Mesendoderm (in vitro differentiated cells): Measurements from ENCODE around the gene NECAP2. TPM values are rescaled to one million over a fixed set of nuclear protein-coding genes. Genes with fewer than 3 reads are reported as not detected.

ENCODE experiments used
- DNase-seq: peaks from one replicate; pipeline ENCODE4 v3.0.0; 2013
- H2AK5ac ChIP-seq: 2 replicates; pipeline ENCODE4 v1.6.1; 2013; ENCODE audit warnings: low read length, inconsistent platforms
- H2BK120ac ChIP-seq: 2 replicates; pipeline ENCODE4 v1.6.1; 2013; ENCODE audit warnings: low read depth, mild to moderate bottlenecking, low read length, moderate library complexity, mixed read lengths
- H2BK15ac ChIP-seq: replicated peaks from 2 replicates; pipeline ENCODE4 v1.6.1; 2013; ENCODE audit warnings: low read depth, mild to moderate bottlenecking, moderate library complexity
- H2BK5ac ChIP-seq: 2 replicates; pipeline ENCODE4 v1.6.1; 2013; ENCODE audit warnings: low read length, inconsistent platforms
- H3K18ac ChIP-seq: 2 replicates; pipeline ENCODE4 v1.6.1; 2013; ENCODE audit warnings: mild to moderate bottlenecking, low read length, mixed read lengths
- H3K23ac ChIP-seq: one replicate; pipeline ENCODE4 v1.6.1; 2013; ENCODE audit warnings: low read length
- H3K27ac ChIP-seq: 2 replicates; pipeline ENCODE4 v1.5.1; 2013; ENCODE audit warnings: low read depth, mild to moderate bottlenecking, inconsistent platforms, low read length, moderate library complexity
- H3K27me3 ChIP-seq: 2 replicates; pipeline ENCODE4 v1.6.1; 2013; ENCODE audit warnings: low read length, control low read depth, mild to moderate bottlenecking, inconsistent platforms; ENCODE audit not compliant: insufficient read depth, poor library complexity
- H3K36me3 ChIP-seq: 2 replicates; pipeline ENCODE4 v1.6.1; 2013; ENCODE audit warnings: low read length, inconsistent platforms; ENCODE audit not compliant: control insufficient read depth, insufficient read depth
- H3K4ac ChIP-seq: one replicate; pipeline ENCODE4 v1.6.1; 2013; ENCODE audit warnings: low read depth, mild to moderate bottlenecking, low read length, moderate library complexity
- H3K4me1 ChIP-seq: 2 replicates; pipeline ENCODE4 v1.6.1; 2013; ENCODE audit warnings: low read depth, low read length, inconsistent platforms; ENCODE audit not compliant: control insufficient read depth
- H3K4me2 ChIP-seq: 2 replicates; pipeline ENCODE4 v1.6.1; 2013; ENCODE audit warnings: low read length
- H3K4me3 ChIP-seq: 2 replicates; pipeline ENCODE4 v1.5.1; 2013; ENCODE audit warnings: mild to moderate bottlenecking, low read length
- H3K56ac ChIP-seq: one replicate; pipeline ENCODE4 v1.6.1; 2013; ENCODE audit warnings: low read length
- H3K79me1 ChIP-seq: 2 replicates; pipeline ENCODE4 v1.6.1; 2013; ENCODE audit warnings: low read length, inconsistent platforms
- H3K79me2 ChIP-seq: 2 replicates; pipeline ENCODE4 v1.6.1; 2013; ENCODE audit warnings: mild to moderate bottlenecking, low read length; ENCODE audit not compliant: control insufficient read depth, insufficient read depth
- H3K9ac ChIP-seq: 2 replicates; pipeline ENCODE4 v1.6.1; 2013; ENCODE audit warnings: low read length, inconsistent platforms
- H4K5ac ChIP-seq: one replicate; pipeline ENCODE4 v1.6.1; 2013; ENCODE audit warnings: low read length
- H4K8ac ChIP-seq: one replicate; pipeline ENCODE4 v1.6.1; 2013; ENCODE audit warnings: low read depth, mild to moderate bottlenecking, control low read depth, low read length, moderate library complexity
- WGBS: extraction: QIAGEN DNeasy Blood & Tissue Kit; methylation state at CpG from one replicate; pipeline ENCODE4 v1.1.7; 2013; ENCODE audit warnings: low lambda C conversion rate, missing lambda C conversion rate; ENCODE audit not compliant: insufficient coverage; ENCODE audit errors: extremely low coverage; 5-methylcytosine and 5-hydroxymethylcytosine counted together
- polyA plus RNA-seq, 2 experiments: library from polyadenylated mRNA; stranded (reverse); fragments of 200-250 nt; gene quantifications; one replicate each; pipeline ENCODE4 v1.2.3, GENCODE V29; 2013

Gene NECAP2
- polyA plus RNA-seq (2013, experiment 1 of 2): 32.6 TPM
- 29.9 TPM for polyA plus RNA-seq (2013, experiment 2 of 2)

DNA sequence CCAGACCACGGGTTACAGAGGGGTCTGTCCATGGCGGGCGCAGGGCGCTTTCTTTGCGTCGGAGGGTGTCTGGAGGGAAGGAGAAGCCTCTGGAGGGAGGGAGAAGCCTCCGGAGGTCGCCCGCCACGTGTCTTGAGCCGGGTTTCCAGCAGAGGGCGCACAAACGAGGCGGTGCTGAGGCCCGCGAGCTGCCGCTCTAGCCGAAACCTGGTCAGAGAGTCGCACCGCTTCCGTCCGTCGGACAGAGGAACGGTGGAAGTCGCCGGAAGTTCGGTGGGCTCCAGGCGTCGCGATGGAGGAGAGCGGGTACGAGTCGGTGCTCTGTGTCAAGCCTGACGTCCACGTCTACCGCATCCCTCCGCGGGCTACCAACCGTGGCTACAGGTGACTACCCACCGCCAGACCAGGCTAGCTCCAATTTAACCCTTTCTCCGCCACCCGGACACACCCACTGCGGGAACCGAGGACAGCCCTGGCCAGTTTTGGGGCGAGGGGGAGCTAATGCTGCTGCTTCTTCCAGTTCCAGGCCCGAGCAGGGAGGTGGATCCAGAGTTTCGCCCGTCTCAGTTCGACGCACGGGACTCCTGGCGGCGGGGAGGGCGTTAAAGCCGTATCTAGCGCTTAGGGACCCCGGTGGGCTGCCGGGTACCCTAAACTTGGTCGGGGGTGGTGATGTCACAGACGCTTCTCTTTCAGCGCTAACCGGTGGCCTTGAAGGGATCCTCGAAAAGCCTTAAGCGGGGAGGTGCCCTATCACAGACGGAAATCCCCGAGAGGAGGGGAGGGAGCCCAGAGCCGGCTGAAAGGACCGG lies at the start of gene NECAP2:
Gene NECAP2, plus strand, starts transcription at position 255 of the 812 bp plus-strand sequence. Its CDS starts 38 bp downstream, at position 293.
- Histone ChIP-seq H2BK120ac (peak within 1 kb of the TSS; percentile 17), H3K4me2 (peak within 1 kb of the TSS; percentile 77), H3K4ac (peak within 1 kb of the TSS; percentile 66), H3K79me1 (peaks cover 5% of the 10 kb centered on the region), H3K56ac (peak within 1 kb of the TSS; percentile 97), H2BK5ac (no peak within 1 kb of the TSS), H4K5ac (peak within 1 kb of the TSS; percentile 95), H3K9ac (peak within 1 kb of the TSS; percentile 95), H3K4me3 (peak within 1 kb of the TSS; percentile 99), H3K36me3 (no peaks in the 10 kb centered on the region), H3K79me2 (peaks cover 2% of the 10 kb centered on the region), H3K27me3 (no peaks in the 10 kb centered on the region), H4K8ac (no peak within 1 kb of the TSS), H2BK15ac (no peak within 1 kb of the TSS), H3K23ac (no peak within 1 kb of the TSS), H3K4me1 (peaks cover 2% of the 10 kb centered on the region), H3K18ac (peak within 1 kb of the TSS; percentile 29), H3K27ac (peak within 1 kb of the TSS; percentile 53), H2AK5ac (no peak within 1 kb of the TSS)
- peak; percentile 96 for DNase-seq
- WGBS: no CpG with 5 or more reads among the region's 68 CpGs

GRCh38 chr1:16391411-16391810 lies 49.1 kb upstream of the NECAP2 start:
- no peak overlapping the region for H4K8ac ChIP-seq
- no peak overlapping the region for H3K4me3 ChIP-seq
- no peak for DNase-seq
- H2BK120ac ChIP-seq: no peak overlapping the region
- H3K4ac ChIP-seq: no peak overlapping the region
- no peak overlapping the region for H2BK15ac ChIP-seq
- H3K4me1 ChIP-seq: no peaks in the 10 kb centered on the region
- no CpG with 5 or more reads among the region's 3 CpGs for WGBS
- H3K4me2 ChIP-seq: no peak overlapping the region
- no peak overlapping the region for H3K18ac ChIP-seq
- H3K27ac ChIP-seq: no peak overlapping the region
- H2BK5ac ChIP-seq: no peak overlapping the region
- H3K56ac ChIP-seq: no peak overlapping the region
- H3K36me3 ChIP-seq: peaks cover 3% of the 10 kb centered on the region
- H3K9ac ChIP-seq: no peak overlapping the region
- no peak overlapping the region for H3K23ac ChIP-seq
- H3K79me1 ChIP-seq: peaks cover 45% of the 10 kb centered on the region
- H3K27me3 ChIP-seq: no peaks in the 10 kb centered on the region
- H4K5ac ChIP-seq: no peak overlapping the region
- peaks cover 56% of the 10 kb centered on the region for H3K79me2 ChIP-seq
- no peak overlapping the region for H2AK5ac ChIP-seq

DNA sequence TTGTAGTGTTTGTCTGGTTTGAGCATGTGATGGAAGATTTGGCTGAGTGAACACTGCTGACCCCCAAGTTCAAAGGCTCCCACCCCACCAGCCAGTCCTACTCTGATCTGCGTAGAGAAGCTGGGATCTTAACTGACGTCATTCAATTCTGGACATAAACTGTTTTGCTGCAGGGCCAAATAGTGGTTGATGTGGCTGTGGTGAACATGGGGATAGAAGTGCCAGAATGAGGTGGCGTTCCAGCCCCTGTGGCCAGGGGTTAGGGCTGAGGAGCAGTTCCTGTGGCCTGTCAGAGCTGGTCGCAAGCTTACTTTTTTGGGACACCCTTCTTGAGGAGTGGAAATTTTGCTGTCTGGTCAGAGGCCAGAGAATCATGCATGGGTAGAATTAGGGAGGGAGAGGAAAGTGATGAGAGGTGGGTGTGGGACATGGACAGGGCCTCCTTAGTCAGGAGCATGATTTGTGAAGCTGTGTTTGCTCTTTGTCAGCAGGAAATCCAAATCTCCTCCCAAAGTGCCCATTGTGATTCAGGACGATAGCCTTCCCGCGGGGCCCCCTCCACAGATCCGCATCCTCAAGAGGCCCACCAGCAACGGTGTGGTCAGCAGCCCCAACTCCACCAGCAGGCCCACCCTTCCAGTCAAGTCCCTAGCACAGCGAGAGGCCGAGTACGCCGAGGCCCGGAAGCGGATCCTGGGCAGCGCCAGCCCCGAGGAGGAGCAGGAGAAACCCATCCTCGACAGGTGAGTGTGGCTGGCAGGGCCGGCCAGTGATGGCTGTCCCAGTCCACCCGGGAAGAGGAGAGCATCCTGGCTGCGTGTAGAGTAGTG lies 47.6 kb upstream of the NECAP2 start:
- Histone ChIP-seq H2BK15ac (no peak overlapping the region), H2AK5ac (no peak overlapping the region), H3K27me3 (no peaks in the 10 kb centered on the region), H3K4ac (no peak overlapping the region), H4K8ac (no peak overlapping the region), H2BK5ac (no peak overlapping the region), H3K9ac (no peak overlapping the region), H2BK120ac (no peak overlapping the region), H3K18ac (no peak overlapping the region), H3K79me1 (peaks cover 35% of the 10 kb centered on the region), H3K56ac (no peak overlapping the region), H4K5ac (no peak overlapping the region), H3K27ac (no peak overlapping the region), H3K23ac (no peak overlapping the region), H3K79me2 (peaks cover 42% of the 10 kb centered on the region), H3K36me3 (peaks cover 3% of the 10 kb centered on the region), H3K4me1 (no peaks in the 10 kb centered on the region), H3K4me3 (no peak overlapping the region), H3K4me2 (no peak overlapping the region)
- WGBS: no CpG with 5 or more reads among the region's 21 CpGs
- DNase-seq: no peak

- no peak for DNase-seq
- H3K56ac ChIP-seq: no peak overlapping the region
- H3K4me3 ChIP-seq: no peak overlapping the region
- H3K4me1 ChIP-seq: no peaks in the 10 kb centered on the region
- H2BK15ac ChIP-seq: no peak overlapping the region
- H2BK120ac ChIP-seq: no peak overlapping the region
- no peak overlapping the region for H2AK5ac ChIP-seq
- WGBS: no CpG with 5 or more reads among the region's 10 CpGs
- H2BK5ac ChIP-seq: no peak overlapping the region
- peaks cover 39% of the 10 kb centered on the region for H3K79me2 ChIP-seq
- no peak overlapping the region for H4K8ac ChIP-seq
- H4K5ac ChIP-seq: no peak overlapping the region
- H3K4me2 ChIP-seq: no peak overlapping the region
- no peaks in the 10 kb centered on the region for H3K27me3 ChIP-seq
- no peak overlapping the region for H3K4ac ChIP-seq
- peaks cover 3% of the 10 kb centered on the region for H3K36me3 ChIP-seq
- no peak overlapping the region for H3K9ac ChIP-seq
- peaks cover 35% of the 10 kb centered on the region for H3K79me1 ChIP-seq
- H3K27ac ChIP-seq: no peak overlapping the region
- H3K23ac ChIP-seq: no peak overlapping the region
- no peak overlapping the region for H3K18ac ChIP-seq
Observed at GRCh38 chr1:16393570-16394521, 46.7 kb upstream of the NECAP2 start.

- DNase-seq: no peak
- H3K27ac ChIP-seq: no peak overlapping the region
- H3K36me3 ChIP-seq: peaks cover 4% of the 10 kb centered on the region
- H2BK120ac ChIP-seq: no peak overlapping the region
- H3K4me1 ChIP-seq: no peaks in the 10 kb centered on the region
- no peak overlapping the region for H2AK5ac ChIP-seq
- no peaks in the 10 kb centered on the region for H3K27me3 ChIP-seq
- no peak overlapping the region for H3K4ac ChIP-seq
- no peak overlapping the region for H3K4me2 ChIP-seq
- no peak overlapping the region for H3K9ac ChIP-seq
- no peak overlapping the region for H4K8ac ChIP-seq
- H3K56ac ChIP-seq: no peak overlapping the region
- no peak overlapping the region for H2BK15ac ChIP-seq
- peaks cover 32% of the 10 kb centered on the region for H3K79me1 ChIP-seq
- no peak overlapping the region for H3K23ac ChIP-seq
- H3K4me3 ChIP-seq: no peak overlapping the region
- no CpG with 5 or more reads among the region's 13 CpGs for WGBS
- H2BK5ac ChIP-seq: no peak overlapping the region
- peaks cover 34% of the 10 kb centered on the region for H3K79me2 ChIP-seq
- H3K18ac ChIP-seq: no peak overlapping the region
- H4K5ac ChIP-seq: no peak overlapping the region
Observed at GRCh38 chr1:16394977-16395376, 45.5 kb upstream of the NECAP2 start.
